ENCODE data around the gene APC. TPM values are rescaled to one million over a fixed set of nuclear protein-coding genes. Genes with fewer than 3 reads are reported as not detected.

APC gene
- total RNA-seq, 1 donor from 2014 or later = 54.1 TPM

GRCh38 chr5:112718344-112718743, 19.3 kb upstream of the APC start:
- DNase-seq (no peak), ATAC-seq (no peak)
- Histone ChIP-seq H3K9me3 (no peaks in the 10 kb centered on the region), H3K4me1 (peaks cover 6% of the 10 kb centered on the region), H3K36me3 (no peaks in the 10 kb centered on the region), H3K27me3 (no peaks in the 10 kb centered on the region), H3K4me3 (no peak overlapping the region), H3K27ac (no peak overlapping the region)
- intact Hi-C loops (cut with DNase I) = no loop called here
- TF ChIP-seq, protein P1, sequence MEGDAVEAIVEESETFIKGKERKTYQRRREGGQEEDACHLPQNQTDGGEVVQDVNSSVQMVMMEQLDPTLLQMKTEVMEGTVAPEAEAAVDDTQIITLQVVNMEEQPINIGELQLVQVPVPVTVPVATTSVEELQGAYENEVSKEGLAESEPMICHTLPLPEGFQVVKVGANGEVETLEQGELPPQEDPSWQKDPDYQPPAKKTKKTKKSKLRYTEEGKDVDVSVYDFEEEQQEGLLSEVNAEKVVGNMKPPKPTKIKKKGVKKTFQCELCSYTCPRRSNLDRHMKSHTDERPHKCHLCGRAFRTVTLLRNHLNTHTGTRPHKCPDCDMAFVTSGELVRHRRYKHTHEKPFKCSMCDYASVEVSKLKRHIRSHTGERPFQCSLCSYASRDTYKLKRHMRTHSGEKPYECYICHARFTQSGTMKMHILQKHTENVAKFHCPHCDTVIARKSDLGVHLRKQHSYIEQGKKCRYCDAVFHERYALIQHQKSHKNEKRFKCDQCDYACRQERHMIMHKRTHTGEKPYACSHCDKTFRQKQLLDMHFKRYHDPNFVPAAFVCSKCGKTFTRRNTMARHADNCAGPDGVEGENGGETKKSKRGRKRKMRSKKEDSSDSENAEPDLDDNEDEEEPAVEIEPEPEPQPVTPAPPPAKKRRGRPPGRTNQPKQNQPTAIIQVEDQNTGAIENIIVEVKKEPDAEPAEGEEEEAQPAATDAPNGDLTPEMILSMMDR (IDR thresholded peaks at IDR 0.05) = no peak

DNA sequence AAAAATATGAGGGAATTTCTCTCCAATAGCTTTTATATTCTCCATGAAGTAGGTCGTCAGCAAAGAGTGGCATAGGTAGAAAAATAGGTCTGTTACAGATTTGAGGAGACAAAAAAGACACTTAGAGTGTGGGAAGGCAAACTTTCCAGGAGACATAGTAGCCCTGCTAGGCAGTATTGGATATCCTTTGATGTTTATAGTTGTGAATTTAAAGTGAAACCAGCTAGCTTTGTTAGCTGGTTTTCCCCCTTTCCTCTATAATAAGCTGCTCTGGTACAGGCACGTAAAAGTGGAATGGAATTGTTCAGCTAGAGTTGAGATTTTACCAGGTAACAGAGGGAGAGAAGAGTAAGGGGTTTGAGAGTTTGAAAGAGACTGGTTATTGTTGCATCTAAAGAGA, 17.1 kb upstream of the APC start:
- no peak overlapping the region for H3K27ac ChIP-seq
- DNase-seq = no peak
- TF ChIP-seq, protein P1 (IDR thresholded peaks at IDR 0.05) = no peak
- H3K4me1 ChIP-seq = peaks cover 7% of the 10 kb centered on the region
- no peak for ATAC-seq
- no peaks in the 10 kb centered on the region for H3K36me3 ChIP-seq
- no peak overlapping the region for H3K4me3 ChIP-seq
- H3K27me3 ChIP-seq = no peaks in the 10 kb centered on the region
- intact Hi-C loops (cut with DNase I) = no loop called here
- H3K9me3 ChIP-seq = no peaks in the 10 kb centered on the region

GRCh38 chr5:112724901-112725300, 12.8 kb upstream of the APC start:
- H3K27ac ChIP-seq = no peak overlapping the region
- no peaks in the 10 kb centered on the region for H3K27me3 ChIP-seq
- peaks cover 7% of the 10 kb centered on the region for H3K4me1 ChIP-seq
- no peak for DNase-seq
- H3K36me3 ChIP-seq = no peaks in the 10 kb centered on the region
- intact Hi-C loops (cut with DNase I) = no loop called here
- H3K4me3 ChIP-seq = no peak overlapping the region
- no peaks in the 10 kb centered on the region for H3K9me3 ChIP-seq
- TF ChIP-seq, protein P1 (IDR thresholded peaks at IDR 0.05) = no peak
- ATAC-seq = no peak

GRCh38 chr5:112729630-112730029, 8.1 kb upstream of the APC start:
- TF ChIP-seq, protein P1 (IDR thresholded peaks at IDR 0.05) = no peak
- no peaks in the 10 kb centered on the region for H3K9me3 ChIP-seq
- DNase-seq (no peak), ATAC-seq (no peak)
- no peak overlapping the region for H3K27ac ChIP-seq
- no peaks in the 10 kb centered on the region for H3K27me3 ChIP-seq
- no peak overlapping the region for H3K4me3 ChIP-seq
- no peaks in the 10 kb centered on the region for H3K4me1 ChIP-seq
- intact Hi-C loops (cut with DNase I) = no loop called here
- H3K36me3 ChIP-seq = no peaks in the 10 kb centered on the region

GRCh38 chr5:112732131-112732530, 5.6 kb upstream of the APC start:
- Histone ChIP-seq H3K27me3 (no peaks in the 10 kb centered on the region), H3K9me3 (no peaks in the 10 kb centered on the region), H3K4me1 (peaks cover 3% of the 10 kb centered on the region), H3K27ac (no peak overlapping the region), H3K36me3 (no peaks in the 10 kb centered on the region), H3K4me3 (no peak overlapping the region)
- DNase-seq (no peak), ATAC-seq (peak; percentile 33)
- TF ChIP-seq, protein P1 (IDR thresholded peaks at IDR 0.05) = no peak
- intact Hi-C loops (cut with DNase I) = no loop called here

- intact Hi-C loops (cut with DNase I) = no loop called here
- no peaks in the 10 kb centered on the region for H3K9me3 ChIP-seq
- H3K36me3 ChIP-seq = no peaks in the 10 kb centered on the region
- H3K4me3 ChIP-seq = no peak overlapping the region
- ATAC-seq (no peak), DNase-seq (no peak)
- H3K27me3 ChIP-seq = no peaks in the 10 kb centered on the region
- TF ChIP-seq, protein P1 (IDR thresholded peaks at IDR 0.05) = no peak
- peaks cover 5% of the 10 kb centered on the region for H3K4me1 ChIP-seq
- no peak overlapping the region for H3K27ac ChIP-seq
These were observed 4.1 kb upstream of the APC start for GRCh38 chr5:112733586-112733985.

Data from upper lobe of right lung (tissue), 1 donor.